ENCODE measurements around the gene TAB2. TPM values are rescaled to one million over a fixed set of nuclear protein-coding genes. Genes with fewer than 3 reads are reported as not detected.

The TAB2 gene
- total RNA-seq, 1 experiment from 2014 or later: 43.6 TPM

- no peak overlapping the region for H3K27ac Mint-ChIP-seq (ENCODE audit: unreplicated experiment)
- CTCF ChIA-PET: no interaction called here
- H3K4me1 Mint-ChIP-seq (ENCODE audit: low read depth, unreplicated experiment): peaks cover 25% of the 10 kb centered on the region
These were observed 6.4 kb downstream of the TAB2 start for GRCh38 chr6:149323925-149324324.

GRCh38 chr6:149324428-149324827 is 6.9 kb downstream of the TAB2 start:
- no peak overlapping the region for H3K4me3 ChIP-seq (ENCODE audit: low read depth, low read length)
- intact Hi-C loops (cut with micrococcal nuclease; ENCODE audit: unreplicated experiment): no loop called here
- Mint-ChIP-seq H3K4me3 (ENCODE audit: unreplicated experiment) (no peak overlapping the region), H3K36me3 (ENCODE audit: insufficient read depth, unreplicated experiment) (no peaks in the 10 kb centered on the region), H3K27me3 (ENCODE audit: insufficient read depth, unreplicated experiment) (no peaks in the 10 kb centered on the region), H3K27ac (ENCODE audit: unreplicated experiment) (no peak overlapping the region), H3K9me3 (ENCODE audit: unreplicated experiment) (no peaks in the 10 kb centered on the region), H3K4me1 (ENCODE audit: low read depth, unreplicated experiment) (peaks cover 30% of the 10 kb centered on the region)
- TF ChIP-seq CTCF (IDR thresholded peaks at IDR 0.05; ENCODE audit: insufficient read depth in 1 of 2, low read depth in 1 of 2, low read length in 1 of 2, severe bottlenecking in 1 of 2, unreplicated experiment in 1 of 2): no peak
- no peaks in the 10 kb centered on the region for H3K9me3 ChIP-seq
- no TSS peak for BruUV-seq (replicated peaks)
- no peaks in the 10 kb centered on the region for H3K36me3 ChIP-seq (ENCODE audit: control insufficient read depth, insufficient read depth, low read length)
- ChIA-PET CTCF (interaction anchor here (0.7 kb wide), 1 partner anchor 242 kb away, joined by 4 read pairs; no protein-coding TSS in a partner anchor), POLR2A (interaction anchor here (0.7 kb wide), 1 partner anchor 64 kb away, joined by 7 read pairs; no protein-coding TSS in a partner anchor)
- DNase-seq: no peak
- peaks cover 13% of the 10 kb centered on the region; the same call in 1 of the 2 replicates for H3K4me1 ChIP-seq
- no peaks in the 10 kb centered on the region for H3K27me3 ChIP-seq (replicated peaks; ENCODE audit: control insufficient read depth, insufficient read depth, low read length)

More at GRCh38 chr6:149323925-149324324, 6.4 kb downstream of the TAB2 start:
- Mint-ChIP-seq H3K36me3 (ENCODE audit: insufficient read depth, unreplicated experiment) (no peaks in the 10 kb centered on the region), H3K9me3 (ENCODE audit: unreplicated experiment) (no peaks in the 10 kb centered on the region), H3K4me3 (ENCODE audit: unreplicated experiment) (no peak overlapping the region), H3K27me3 (ENCODE audit: insufficient read depth, unreplicated experiment) (no peaks in the 10 kb centered on the region)
- peaks cover 17% of the 10 kb centered on the region; the same call in 1 of the 2 replicates for H3K4me1 ChIP-seq
- H3K36me3 ChIP-seq (ENCODE audit: control insufficient read depth, insufficient read depth, low read length): no peaks in the 10 kb centered on the region
- H3K4me3 ChIP-seq (ENCODE audit: low read depth, low read length): no peak overlapping the region
- POLR2A ChIA-PET: no interaction called here
- H3K9me3 ChIP-seq: no peaks in the 10 kb centered on the region
- no peak for TF ChIP-seq CTCF (IDR thresholded peaks at IDR 0.05; ENCODE audit: insufficient read depth in 1 of 2, low read depth in 1 of 2, low read length in 1 of 2, severe bottlenecking in 1 of 2, unreplicated experiment in 1 of 2)
- no peak for DNase-seq
- intact Hi-C loops (cut with micrococcal nuclease; ENCODE audit: unreplicated experiment): no loop called here
- no TSS peak for BruUV-seq (replicated peaks)
- H3K27me3 ChIP-seq (replicated peaks; ENCODE audit: control insufficient read depth, insufficient read depth, low read length): no peaks in the 10 kb centered on the region

GRCh38 chr6:149325648-149326236 is 8.2 kb downstream of the TAB2 start:
- no peaks in the 10 kb centered on the region for H3K27me3 Mint-ChIP-seq (ENCODE audit: insufficient read depth, unreplicated experiment)
- H3K27ac Mint-ChIP-seq (ENCODE audit: unreplicated experiment): no peak overlapping the region
- ChIA-PET POLR2A (no interaction called here), CTCF (no interaction called here)
- BruUV-seq (replicated peaks): no TSS peak
- H3K36me3 Mint-ChIP-seq (ENCODE audit: insufficient read depth, unreplicated experiment): no peaks in the 10 kb centered on the region
- no peak overlapping the region for H3K4me3 Mint-ChIP-seq (ENCODE audit: unreplicated experiment)
- intact Hi-C loops (cut with micrococcal nuclease; ENCODE audit: unreplicated experiment): no loop called here
- H3K9me3 ChIP-seq: no peaks in the 10 kb centered on the region
- H3K4me3 ChIP-seq (ENCODE audit: low read depth, low read length): no peak overlapping the region
- H3K4me1 Mint-ChIP-seq (ENCODE audit: low read depth, unreplicated experiment): peaks cover 28% of the 10 kb centered on the region
- no peaks in the 10 kb centered on the region for H3K9me3 Mint-ChIP-seq (ENCODE audit: unreplicated experiment)
- H3K36me3 ChIP-seq (ENCODE audit: control insufficient read depth, insufficient read depth, low read length): no peaks in the 10 kb centered on the region
- peaks cover 10% of the 10 kb centered on the region; the same call in 1 of the 2 replicates for H3K4me1 ChIP-seq
- no peak for DNase-seq
- no peaks in the 10 kb centered on the region for H3K27me3 ChIP-seq (replicated peaks; ENCODE audit: control insufficient read depth, insufficient read depth, low read length)
- no peak for TF ChIP-seq CTCF (IDR thresholded peaks at IDR 0.05; ENCODE audit: insufficient read depth in 1 of 2, low read depth in 1 of 2, low read length in 1 of 2, severe bottlenecking in 1 of 2, unreplicated experiment in 1 of 2)

All from Caco-2 (cell line).